Measurements from ENCODE around the gene KIR2DL3.
"Not testable (repeated sequence)": the region's sequence is repeated elsewhere in the genome, so short reads cannot be mapped to it uniquely, and the experiment has no call there.

The KIR2DL3 gene

DNA sequence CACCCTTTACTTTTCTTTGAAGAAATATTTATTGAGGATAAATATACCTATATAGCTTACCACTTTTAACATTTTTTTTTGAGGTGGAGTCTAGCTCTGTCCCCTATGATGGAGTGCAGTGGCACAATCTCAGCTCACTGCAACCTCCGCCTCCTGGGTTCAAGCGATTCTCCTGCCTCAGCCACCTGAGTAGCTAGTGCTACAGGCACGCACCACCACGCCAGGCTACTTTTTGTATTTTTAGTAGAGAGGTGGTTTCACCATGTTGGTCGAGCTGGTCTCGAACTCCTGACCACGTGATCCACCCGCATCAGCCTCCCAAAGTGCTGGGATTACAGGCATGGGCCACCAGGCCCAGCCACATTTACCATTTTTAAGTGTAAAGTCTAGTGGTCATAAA lies 37.5 kb downstream of the KIR2DL3 start:
- CTCF ChIA-PET, POLR2A ChIA-PET: not testable (repeated sequence)

DNA sequence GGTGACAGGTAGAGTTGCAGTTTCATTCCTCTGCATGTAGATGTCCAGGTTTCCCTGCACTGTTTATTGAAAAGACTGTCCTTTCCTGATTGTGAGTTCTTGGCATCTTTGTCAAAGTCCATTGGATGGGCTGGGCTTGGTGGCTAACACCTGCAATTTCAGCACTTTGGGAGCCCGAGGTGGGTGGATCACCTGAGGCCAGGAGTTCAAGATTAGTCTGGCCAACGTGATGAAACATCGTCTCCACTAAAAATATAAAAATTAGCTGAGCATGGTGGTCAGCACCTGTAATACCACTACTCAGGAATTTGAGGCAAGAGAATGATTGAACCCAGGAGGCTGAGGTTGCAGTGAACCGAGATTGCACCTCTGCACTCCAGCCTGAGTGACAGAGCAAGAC lies 39.5 kb downstream of the KIR2DL3 start:
- DNase-seq (ENCODE audit: low read depth, low spot score); H3K4me3 ChIP-seq (ENCODE audit: low read depth, low read length); CTCF ChIA-PET; POLR2A ChIA-PET: not testable (repeated sequence)

More for the DNA sequence above, 37.5 kb downstream of the KIR2DL3 start:
- H3K4me3 ChIP-seq (ENCODE audit: low read depth, low read length); DNase-seq (ENCODE audit: low read depth, low spot score): not testable (repeated sequence)

DNA sequence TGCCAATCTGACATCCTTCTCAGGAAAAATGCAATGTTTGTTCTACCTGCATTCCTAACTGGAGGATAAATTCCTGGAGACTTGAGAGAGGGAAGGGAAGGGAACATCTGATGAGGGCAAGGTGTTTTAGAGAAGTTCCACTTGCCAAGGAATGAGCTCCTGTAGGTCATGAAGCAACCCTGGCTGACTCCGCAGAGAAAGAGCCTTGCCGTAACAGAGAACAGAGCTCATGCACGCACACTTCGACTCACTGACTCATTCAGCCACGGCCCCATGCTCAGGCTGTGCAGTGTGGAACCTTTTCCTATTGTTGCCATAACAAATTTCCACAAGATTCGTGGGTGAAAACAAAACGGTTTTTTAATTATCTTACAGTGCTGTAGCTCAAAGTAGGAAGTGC lies 40.6 kb downstream of the KIR2DL3 start:
- CTCF ChIA-PET; H3K4me3 ChIP-seq (ENCODE audit: low read depth, low read length); DNase-seq (ENCODE audit: low read depth, low spot score); POLR2A ChIA-PET: not testable (repeated sequence)

DNA sequence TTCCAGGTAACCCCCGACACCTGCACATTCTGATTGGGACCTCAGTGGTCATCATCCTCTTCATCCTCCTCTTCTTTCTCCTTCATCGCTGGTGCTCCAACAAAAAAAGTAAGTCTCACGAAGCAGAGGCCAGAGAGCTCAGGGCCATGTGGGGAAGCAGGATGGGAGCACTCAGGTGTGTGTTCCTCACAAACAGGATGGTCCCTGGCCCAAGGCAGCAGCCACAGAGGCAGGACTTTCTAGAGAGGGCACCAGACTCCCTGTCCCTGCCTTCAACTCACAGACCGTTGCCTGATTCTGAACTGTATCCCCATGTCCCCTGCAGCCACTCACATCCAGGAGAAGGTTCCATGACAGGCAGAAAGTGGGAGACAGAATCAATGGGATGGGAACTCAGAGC lies 44.6 kb downstream of the KIR2DL3 start:
- DNase-seq (ENCODE audit: low read depth, low spot score); POLR2A ChIA-PET; CTCF ChIA-PET; H3K4me3 ChIP-seq (ENCODE audit: low read depth, low read length): not testable (repeated sequence)

DNA sequence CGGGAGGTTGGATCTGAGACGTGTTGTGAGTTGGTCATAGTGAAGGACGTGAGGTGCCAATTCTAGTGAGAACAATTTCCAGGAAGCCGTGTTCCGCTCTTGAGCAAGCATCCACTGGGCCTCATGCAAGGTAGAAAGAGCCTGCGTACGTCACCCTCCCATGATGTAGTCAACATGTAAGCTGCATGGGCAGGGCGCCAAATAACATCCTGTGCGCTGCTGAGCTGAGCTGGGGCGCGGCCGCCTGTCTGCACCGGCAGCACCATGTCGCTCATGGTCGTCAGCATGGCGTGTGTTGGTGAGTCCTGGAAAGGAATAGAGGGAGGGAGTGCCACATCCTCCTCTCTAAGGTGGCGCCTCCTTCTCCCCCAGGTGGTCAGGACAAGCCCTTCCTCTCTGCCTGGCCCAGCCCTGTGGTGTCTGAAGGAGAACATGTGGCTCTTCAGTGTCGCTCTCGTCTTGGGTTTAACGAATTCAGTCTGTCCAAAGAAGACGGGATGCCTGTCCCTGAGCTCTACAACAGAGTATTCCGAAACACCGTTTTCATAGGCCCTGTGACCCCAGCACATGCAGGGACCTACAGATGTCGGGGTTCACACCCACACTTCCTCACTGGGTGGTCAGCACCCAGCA lies 47.9 kb downstream of the KIR2DL3 start:
- H3K4me3 ChIP-seq (ENCODE audit: low read depth, low read length); POLR2A ChIA-PET; CTCF ChIA-PET; DNase-seq (ENCODE audit: low read depth, low spot score): not testable (repeated sequence)

DNA sequence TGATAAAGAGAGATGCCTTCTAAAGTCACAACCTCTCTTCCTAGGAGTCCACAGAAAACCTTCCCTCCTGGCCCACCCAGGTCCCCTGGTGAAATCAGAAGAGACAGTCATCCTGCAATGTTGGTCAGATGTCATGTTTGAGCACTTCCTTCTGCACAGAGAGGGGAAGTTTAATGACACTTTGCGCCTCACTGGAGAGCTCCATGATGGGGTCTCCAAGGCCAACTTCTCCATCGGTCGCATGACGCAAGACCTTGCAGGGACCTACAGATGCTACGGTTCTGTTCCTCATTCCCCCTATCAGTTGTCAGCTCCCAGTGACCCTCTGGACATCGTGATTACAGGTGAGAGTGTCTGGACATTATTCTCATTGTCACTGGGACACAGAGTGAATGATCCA lies 49.8 kb downstream of the KIR2DL3 start:
- POLR2A ChIA-PET, CTCF ChIA-PET: not testable (repeated sequence)

DNA sequence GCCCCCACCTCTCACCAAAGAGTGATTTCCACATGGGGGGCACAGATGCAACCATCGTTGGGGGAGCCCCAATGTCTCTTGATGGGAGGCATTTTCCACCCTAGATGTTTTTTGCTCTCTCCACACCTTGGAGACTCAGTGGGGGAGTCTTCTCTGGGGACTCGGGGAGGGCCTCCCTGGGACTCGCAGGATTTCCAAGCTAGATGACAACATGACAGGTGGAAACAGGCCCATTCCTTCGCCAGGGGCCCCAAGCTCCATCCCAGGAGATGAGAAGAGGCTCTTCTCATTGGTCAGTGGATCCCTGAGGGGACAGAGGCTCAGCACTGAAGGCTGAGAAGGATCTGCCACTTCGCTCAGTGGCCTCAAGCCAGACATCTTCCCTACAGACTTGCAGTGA lies 52.4 kb downstream of the KIR2DL3 start:
- TF ChIP-seq, protein P1, sequence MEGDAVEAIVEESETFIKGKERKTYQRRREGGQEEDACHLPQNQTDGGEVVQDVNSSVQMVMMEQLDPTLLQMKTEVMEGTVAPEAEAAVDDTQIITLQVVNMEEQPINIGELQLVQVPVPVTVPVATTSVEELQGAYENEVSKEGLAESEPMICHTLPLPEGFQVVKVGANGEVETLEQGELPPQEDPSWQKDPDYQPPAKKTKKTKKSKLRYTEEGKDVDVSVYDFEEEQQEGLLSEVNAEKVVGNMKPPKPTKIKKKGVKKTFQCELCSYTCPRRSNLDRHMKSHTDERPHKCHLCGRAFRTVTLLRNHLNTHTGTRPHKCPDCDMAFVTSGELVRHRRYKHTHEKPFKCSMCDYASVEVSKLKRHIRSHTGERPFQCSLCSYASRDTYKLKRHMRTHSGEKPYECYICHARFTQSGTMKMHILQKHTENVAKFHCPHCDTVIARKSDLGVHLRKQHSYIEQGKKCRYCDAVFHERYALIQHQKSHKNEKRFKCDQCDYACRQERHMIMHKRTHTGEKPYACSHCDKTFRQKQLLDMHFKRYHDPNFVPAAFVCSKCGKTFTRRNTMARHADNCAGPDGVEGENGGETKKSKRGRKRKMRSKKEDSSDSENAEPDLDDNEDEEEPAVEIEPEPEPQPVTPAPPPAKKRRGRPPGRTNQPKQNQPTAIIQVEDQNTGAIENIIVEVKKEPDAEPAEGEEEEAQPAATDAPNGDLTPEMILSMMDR (IDR thresholded peaks at IDR 0.05; ENCODE audit: insufficient read depth, low read length, missing control alignments): no peak
- ChIA-PET POLR2A (no interaction called here), CTCF (no interaction called here)
- no peak for DNase-seq (ENCODE audit: low read depth, low spot score)
- H3K4me3 ChIP-seq (ENCODE audit: low read depth, low read length): no peak overlapping the region

More for the DNA sequence above, 49.8 kb downstream of the KIR2DL3 start:
- DNase-seq (ENCODE audit: low read depth, low spot score); H3K4me3 ChIP-seq (ENCODE audit: low read depth, low read length): not testable (repeated sequence)

DNA sequence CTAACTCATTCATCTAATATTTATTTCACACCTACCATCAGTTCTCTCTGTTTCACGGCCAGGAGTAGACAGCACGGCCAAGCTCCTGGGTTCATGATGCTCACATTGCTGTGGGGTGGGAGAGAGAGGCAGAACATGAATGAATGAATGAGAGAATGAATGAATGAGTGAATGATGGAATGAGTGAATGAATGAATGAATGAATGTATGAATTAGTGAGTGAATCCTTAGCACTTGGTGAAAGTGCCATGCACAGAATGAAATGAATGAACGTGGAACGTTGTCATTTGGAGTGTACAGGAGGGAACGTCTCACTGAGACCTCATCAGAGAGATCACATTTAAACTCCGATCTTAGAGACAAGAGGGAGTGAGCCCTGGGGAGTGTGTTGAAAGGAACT lies 53.2 kb downstream of the KIR2DL3 start:
- no peak for DNase-seq (ENCODE audit: low read depth, low spot score)
- ChIA-PET CTCF (no interaction called here), POLR2A (no interaction called here)
- TF ChIP-seq, protein P1 (IDR thresholded peaks at IDR 0.05; ENCODE audit: insufficient read depth, low read length, missing control alignments): no peak
- no peak overlapping the region for H3K4me3 ChIP-seq (ENCODE audit: low read depth, low read length)

DNA sequence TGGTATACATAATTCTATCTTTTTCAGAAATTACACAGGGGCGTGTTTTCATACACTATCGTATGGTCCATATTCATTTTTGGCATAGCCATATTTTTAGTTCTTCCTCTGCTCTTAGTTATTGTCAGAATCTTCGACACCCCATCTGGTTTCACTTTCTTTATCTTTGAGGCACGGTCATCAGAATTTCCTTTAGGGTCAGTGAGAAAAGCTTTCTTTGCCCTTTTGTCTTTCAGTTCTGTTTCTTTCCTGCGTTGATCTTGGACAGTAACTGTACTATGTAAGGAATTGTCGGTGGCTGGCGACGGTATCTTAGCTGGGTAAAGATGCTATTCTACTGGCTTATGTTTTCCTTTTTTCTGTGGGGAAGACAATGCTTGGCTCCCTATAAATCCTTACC lies 54.5 kb downstream of the KIR2DL3 start:
- no peak overlapping the region for H3K4me3 ChIP-seq (ENCODE audit: low read depth, low read length)
- DNase-seq (ENCODE audit: low read depth, low spot score): no peak
- CTCF ChIA-PET: no interaction called here
- TF ChIP-seq, protein P1 (IDR thresholded peaks at IDR 0.05; ENCODE audit: insufficient read depth, low read length, missing control alignments): no peak
- POLR2A ChIA-PET: no interaction called here

DNA sequence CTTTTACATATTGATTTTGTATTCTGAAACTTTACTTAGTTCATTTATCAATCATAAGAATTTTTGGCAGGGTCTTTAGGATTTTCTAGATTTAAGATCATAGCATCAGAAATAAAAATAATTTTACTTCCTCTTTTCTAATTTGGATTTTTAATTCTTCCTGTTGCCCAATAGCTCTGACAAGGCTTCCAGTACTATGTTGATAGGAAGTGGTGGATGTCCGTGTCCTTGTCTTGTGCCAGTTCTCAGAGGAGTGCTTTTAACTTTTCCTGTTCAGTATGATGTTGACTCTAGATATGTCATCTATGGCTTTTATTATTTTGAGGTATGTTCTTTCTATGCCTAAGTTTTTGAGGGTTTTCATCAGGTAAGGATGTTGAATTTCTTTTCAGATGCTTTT lies 57.4 kb downstream of the KIR2DL3 start:
- no peak overlapping the region for H3K4me3 ChIP-seq (ENCODE audit: low read depth, low read length)
- no peak for DNase-seq (ENCODE audit: low read depth, low spot score)
- CTCF ChIA-PET: no interaction called here
- TF ChIP-seq, protein P1 (IDR thresholded peaks at IDR 0.05; ENCODE audit: insufficient read depth, low read length, missing control alignments): no peak
- POLR2A ChIA-PET: no interaction called here
